Hematopoietic multipotent progenitor cell treated with erythropoietin and hydrocortisone succinate and interleukin-3 and kit ligand, for 6 days (in vitro differentiated cells): ENCODE measurements around the gene SMURF1.
"Not testable (repeated sequence)": the region's sequence is repeated elsewhere in the genome, so short reads cannot be mapped to it uniquely, and the experiment has no call there.

Experiments
- DNase-seq: peaks from one replicate; pipeline ENCODE4 v3.0.0-alpha.2; 2015

Gene SMURF1

GRCh38 chr7:99046722-99047121 is 97.2 kb downstream of the SMURF1 start:
- no peak for DNase-seq

GRCh38 chr7:99046262-99046661 is 97.6 kb downstream of the SMURF1 start:
- DNase-seq, result not testable (repeated sequence)

GRCh38 chr7:99044858-99045257 is 99.0 kb downstream of the SMURF1 start:
- not testable (repeated sequence) for DNase-seq

GRCh38 chr7:99042957-99043356 is 101.0 kb downstream of the SMURF1 start:
- no peak for DNase-seq

- DNase-seq, result no peak
Measured at GRCh38 chr7:99041526-99041925, 102.4 kb downstream of the SMURF1 start.

GRCh38 chr7:99040104-99040958 is 103.6 kb downstream of the SMURF1 start:
- peak; percentile 91 for DNase-seq

GRCh38 chr7:99039384-99039891 is 104.5 kb downstream of the SMURF1 start:
- DNase-seq, result no peak

GRCh38 chr7:99038086-99038855 is 105.6 kb downstream of the SMURF1 start:
- no peak for DNase-seq

GRCh38 chr7:99037327-99037940 is 106.5 kb downstream of the SMURF1 start:
- no peak for DNase-seq

GRCh38 chr7:99036546-99037111 is 107.3 kb downstream of the SMURF1 start:
- DNase-seq, result peak; percentile 44

GRCh38 chr7:99035723-99036545 is 108.0 kb downstream of the SMURF1 start:
- no peak for DNase-seq

GRCh38 chr7:99034932-99035722 is 108.8 kb downstream of the SMURF1 start:
- no peak for DNase-seq

GRCh38 chr7:99033765-99034164 is 110.1 kb downstream of the SMURF1 start:
- no peak for DNase-seq

- no peak for DNase-seq
Measured at GRCh38 chr7:99032928-99033327, 111.0 kb downstream of the SMURF1 start.

- no peak for DNase-seq
Measured at GRCh38 chr7:99031496-99031895, 112.4 kb downstream of the SMURF1 start.

GRCh38 chr7:99030951-99031350 is 113.0 kb downstream of the SMURF1 start:
- DNase-seq, result no peak

GRCh38 chr7:99030457-99030856 is 113.5 kb downstream of the SMURF1 start:
- DNase-seq, result no peak

- peak; percentile 70 for DNase-seq
Measured at GRCh38 chr7:99029466-99030435, 114.2 kb downstream of the SMURF1 start.

- no peak for DNase-seq
Measured at GRCh38 chr7:99028261-99028973, 115.5 kb downstream of the SMURF1 start.
